ENCODE data around the gene JAZF1. TPM values are rescaled to one million over a fixed set of nuclear protein-coding genes. Genes with fewer than 3 reads are reported as not detected.
"Not testable (repeated sequence)": the region's sequence is repeated elsewhere in the genome, so short reads cannot be mapped to it uniquely, and the experiment has no call there.

JAZF1 gene
- total and polyA plus RNA-seq, 2 experiments from 2014 or later: 9.5 to 12.1 TPM

DNA sequence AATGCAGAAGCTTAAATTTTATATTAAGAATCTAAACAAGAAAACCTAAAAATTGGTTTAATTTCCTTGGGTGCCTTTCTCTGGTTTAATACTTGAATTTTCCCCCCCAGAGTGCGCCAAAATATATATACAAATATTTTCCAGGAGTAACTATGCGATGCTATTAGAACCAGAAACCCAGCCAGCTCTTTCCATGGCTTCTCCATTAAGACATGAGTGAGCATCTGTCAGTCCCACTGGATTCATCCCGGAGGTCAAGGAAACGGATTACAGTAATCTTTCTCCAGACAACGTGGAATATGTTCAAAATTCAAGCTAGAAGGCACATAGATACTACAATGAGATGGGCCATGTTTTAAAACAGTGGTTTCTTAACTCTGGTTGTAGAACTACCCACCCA lies 291.9 kb downstream of the JAZF1 start:
- Histone ChIP-seq H3K79me2 (no peaks in the 10 kb centered on the region), H3K27ac (no peak overlapping the region), H3K4me3 (no peak overlapping the region), H3K9me2 (replicated peaks; ENCODE audit: insufficient read depth) (no peaks in the 10 kb centered on the region), H3K4me2 (no peak overlapping the region), H3K4me1 (ENCODE audit: insufficient read depth) (no peaks in the 10 kb centered on the region), H3K27me3 (no peaks in the 10 kb centered on the region), H4K20me1 (ENCODE audit: insufficient read depth, poor library complexity, severe bottlenecking) (no peaks in the 10 kb centered on the region), H2AFZ (no peak overlapping the region), H3K36me3 (replicated peaks; ENCODE audit: insufficient read depth, low read depth) (no peaks in the 10 kb centered on the region), H3K9me3 (ENCODE audit: low read depth) (no peaks in the 10 kb centered on the region)
- 86% methylated on average over 5 of the region's 5 CpGs for WGBS (ENCODE audit: low lambda C conversion rate, missing lambda C conversion rate)
- no peak for DNase-seq (ENCODE audit: low spot score)
- no peak for TF ChIP-seq CTCF (IDR thresholded peaks at IDR 0.05; ENCODE audit: poor library complexity)
- TF ChIP-seq EZH2 (IDR thresholded peaks at IDR 0.05; ENCODE audit: borderline replicate concordance): no peak
- no peak for TF ChIP-seq EZH2phosphoT487 (IDR thresholded peaks at IDR 0.05; ENCODE audit: low read depth, severe bottlenecking, unreplicated experiment)

- not testable (repeated sequence) for H3K4me2 ChIP-seq; H3K9me3 ChIP-seq (ENCODE audit: low read depth); H3K27me3 ChIP-seq; H4K20me1 ChIP-seq (ENCODE audit: insufficient read depth, poor library complexity, severe bottlenecking); H3K4me1 ChIP-seq (ENCODE audit: insufficient read depth); H2AFZ ChIP-seq; H3K79me2 ChIP-seq; H3K9me2 ChIP-seq (replicated peaks; ENCODE audit: insufficient read depth); H3K4me3 ChIP-seq; H3K27ac ChIP-seq; H3K36me3 ChIP-seq (replicated peaks; ENCODE audit: insufficient read depth, low read depth); DNase-seq (ENCODE audit: low spot score)
- WGBS (ENCODE audit: low lambda C conversion rate, missing lambda C conversion rate): 97% methylated on average over 3 of the region's 3 CpGs
Measured at GRCh38 chr7:27886710-27887109, 293.9 kb downstream of the JAZF1 start.

GRCh38 chr7:27885652-27886051 lies 294.9 kb downstream of the JAZF1 start:
- no peaks in the 10 kb centered on the region for H3K79me2 ChIP-seq

DNA sequence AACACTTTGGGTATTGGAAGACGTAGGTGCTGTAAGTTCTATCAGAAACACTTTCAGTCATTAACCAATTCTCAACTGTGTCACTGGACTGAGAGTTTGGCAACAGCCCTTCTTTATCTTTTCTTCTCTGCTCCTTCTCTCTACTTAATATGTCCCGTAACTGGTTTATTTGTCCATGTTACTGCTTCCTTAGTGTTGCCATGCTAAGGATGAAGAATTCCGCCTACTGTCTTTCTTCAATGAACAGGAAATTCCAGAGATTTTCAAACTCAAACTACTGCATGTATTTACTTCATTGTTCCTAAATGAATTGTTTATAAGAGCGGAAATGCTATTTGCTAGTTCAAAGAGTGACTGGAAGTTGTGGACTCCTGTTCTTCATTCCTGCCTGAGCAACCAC lies 296.9 kb downstream of the JAZF1 start:
- WGBS (ENCODE audit: low lambda C conversion rate, missing lambda C conversion rate): 64% methylated on average over 4 of the region's 4 CpGs
- Histone ChIP-seq H3K4me1 (ENCODE audit: insufficient read depth) (no peaks in the 10 kb centered on the region), H3K9me3 (ENCODE audit: low read depth) (no peaks in the 10 kb centered on the region), H2AFZ (no peak overlapping the region), H3K79me2 (no peaks in the 10 kb centered on the region), H3K36me3 (replicated peaks; ENCODE audit: insufficient read depth, low read depth) (no peaks in the 10 kb centered on the region), H3K4me2 (no peak overlapping the region), H3K27me3 (no peaks in the 10 kb centered on the region), H4K20me1 (ENCODE audit: insufficient read depth, poor library complexity, severe bottlenecking) (no peaks in the 10 kb centered on the region), H3K4me3 (no peak overlapping the region), H3K27ac (no peak overlapping the region), H3K9me2 (replicated peaks; ENCODE audit: insufficient read depth) (no peaks in the 10 kb centered on the region)
- TF ChIP-seq CTCF (IDR thresholded peaks at IDR 0.05; ENCODE audit: poor library complexity) (no peak), EZH2 (IDR thresholded peaks at IDR 0.05; ENCODE audit: borderline replicate concordance) (no peak), EZH2phosphoT487 (IDR thresholded peaks at IDR 0.05; ENCODE audit: low read depth, severe bottlenecking, unreplicated experiment) (no peak)
- no peak for DNase-seq (ENCODE audit: low spot score)

More at GRCh38 chr7:27885652-27886051, 294.9 kb downstream of the JAZF1 start:
- TF ChIP-seq EZH2phosphoT487 (IDR thresholded peaks at IDR 0.05; ENCODE audit: low read depth, severe bottlenecking, unreplicated experiment) (no peak), EZH2 (IDR thresholded peaks at IDR 0.05; ENCODE audit: borderline replicate concordance) (no peak)
- Histone ChIP-seq H3K4me3 (no peak overlapping the region), H4K20me1 (ENCODE audit: insufficient read depth, poor library complexity, severe bottlenecking) (no peaks in the 10 kb centered on the region), H3K4me1 (ENCODE audit: insufficient read depth) (no peaks in the 10 kb centered on the region), H3K4me2 (no peak overlapping the region), H3K27me3 (no peaks in the 10 kb centered on the region), H3K27ac (no peak overlapping the region), H3K9me2 (replicated peaks; ENCODE audit: insufficient read depth) (no peaks in the 10 kb centered on the region), H3K9me3 (ENCODE audit: low read depth) (no peaks in the 10 kb centered on the region), H2AFZ (no peak overlapping the region), H3K36me3 (replicated peaks; ENCODE audit: insufficient read depth, low read depth) (no peaks in the 10 kb centered on the region)
- WGBS (ENCODE audit: low lambda C conversion rate, missing lambda C conversion rate): 67% methylated on average over 2 of the region's 2 CpGs
- DNase-seq (ENCODE audit: low spot score): no peak

Data from hepatocyte (in vitro differentiated cells).